Retinal pigment epithelial cell (primary cell): ENCODE measurements around the gene TMEM126A.

Experiments
- DNase-seq: peaks from one replicate; pipeline ENCODE4 v3.0.0-alpha.2; 2010; ENCODE audit warnings: low read depth
- H3K4me3 ChIP-seq: 2 replicates; pipeline ENCODE4 v1.5.1; 2011; ENCODE audit warnings: mild to moderate bottlenecking, low read length, control low read depth, moderate library complexity
- TF ChIP-seq, protein P1 (sequence below): conservative IDR thresholded peaks from 2 replicates; pipeline ENCODE4 v1.5.1; 2011; ENCODE audit warnings: low read depth, low read length, control low read depth, inconsistent platforms

Gene TMEM126A

DNA sequence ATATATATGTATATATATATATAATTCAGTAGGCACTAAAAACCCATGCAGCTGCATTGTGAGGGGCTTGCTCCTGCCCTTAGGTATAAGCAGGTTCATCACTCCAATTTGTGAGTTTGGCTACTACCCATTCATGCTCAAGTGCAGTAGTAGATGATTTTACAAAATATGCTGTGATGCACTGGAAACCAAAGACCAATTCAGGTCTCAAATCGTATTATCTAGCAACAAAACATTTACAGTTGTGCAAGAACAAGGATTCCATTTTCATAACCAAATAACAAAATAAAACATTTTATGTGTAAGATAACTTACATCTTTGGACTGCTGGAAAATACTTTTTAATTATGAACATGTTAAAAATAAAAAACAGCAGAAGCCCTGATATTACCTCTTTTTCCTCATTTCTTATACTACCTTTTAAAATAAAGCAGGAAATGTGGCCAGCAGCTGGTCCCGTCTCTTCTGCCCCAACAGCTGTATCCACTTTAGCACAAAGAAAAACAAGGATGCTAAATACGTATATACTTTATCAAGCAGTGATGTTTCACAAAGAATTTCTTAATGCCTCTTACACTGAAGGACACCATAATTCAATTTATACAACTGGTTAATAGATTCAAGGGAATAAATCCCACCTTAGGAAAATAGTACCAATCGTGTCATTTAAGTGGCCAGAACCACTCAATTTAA, 14.4 kb downstream of the TMEM126A start:
- peak overlapping the region; percentile 79 for H3K4me3 ChIP-seq
- no peak for DNase-seq
- TF ChIP-seq, protein P1, sequence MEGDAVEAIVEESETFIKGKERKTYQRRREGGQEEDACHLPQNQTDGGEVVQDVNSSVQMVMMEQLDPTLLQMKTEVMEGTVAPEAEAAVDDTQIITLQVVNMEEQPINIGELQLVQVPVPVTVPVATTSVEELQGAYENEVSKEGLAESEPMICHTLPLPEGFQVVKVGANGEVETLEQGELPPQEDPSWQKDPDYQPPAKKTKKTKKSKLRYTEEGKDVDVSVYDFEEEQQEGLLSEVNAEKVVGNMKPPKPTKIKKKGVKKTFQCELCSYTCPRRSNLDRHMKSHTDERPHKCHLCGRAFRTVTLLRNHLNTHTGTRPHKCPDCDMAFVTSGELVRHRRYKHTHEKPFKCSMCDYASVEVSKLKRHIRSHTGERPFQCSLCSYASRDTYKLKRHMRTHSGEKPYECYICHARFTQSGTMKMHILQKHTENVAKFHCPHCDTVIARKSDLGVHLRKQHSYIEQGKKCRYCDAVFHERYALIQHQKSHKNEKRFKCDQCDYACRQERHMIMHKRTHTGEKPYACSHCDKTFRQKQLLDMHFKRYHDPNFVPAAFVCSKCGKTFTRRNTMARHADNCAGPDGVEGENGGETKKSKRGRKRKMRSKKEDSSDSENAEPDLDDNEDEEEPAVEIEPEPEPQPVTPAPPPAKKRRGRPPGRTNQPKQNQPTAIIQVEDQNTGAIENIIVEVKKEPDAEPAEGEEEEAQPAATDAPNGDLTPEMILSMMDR = no peak

DNA sequence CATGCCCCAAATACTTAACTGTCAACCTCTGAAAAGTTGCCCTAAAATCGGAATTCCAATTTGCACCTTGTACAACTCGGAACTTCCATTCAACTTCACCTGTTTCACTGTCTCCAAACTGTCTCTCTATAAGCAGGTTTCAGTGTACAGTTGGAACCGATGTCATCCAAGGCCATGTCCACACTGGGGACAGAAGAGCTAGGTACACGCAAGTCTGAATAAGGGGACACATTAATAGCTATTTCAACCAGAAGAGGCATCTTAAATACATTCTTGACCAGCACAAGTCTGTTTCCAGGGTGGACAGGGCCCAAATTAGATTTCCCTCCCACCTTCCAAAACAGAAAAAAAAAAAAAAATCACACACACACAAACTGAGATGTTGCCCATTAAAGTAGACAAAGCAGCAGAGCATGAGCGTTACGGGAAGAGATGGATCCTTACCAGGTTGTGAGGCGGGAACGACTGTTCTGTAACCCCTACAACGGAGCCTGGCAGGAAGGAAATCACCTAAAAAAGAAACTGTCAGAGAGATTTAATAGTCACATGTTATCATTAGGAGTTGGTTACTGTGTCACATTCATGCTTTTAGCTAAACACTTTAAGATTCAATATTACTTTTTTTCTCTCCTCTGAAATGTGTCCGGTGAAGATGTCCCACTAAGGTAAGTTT, 15.4 kb downstream of the TMEM126A start:
- peak overlapping the region; percentile 79 for H3K4me3 ChIP-seq
- TF ChIP-seq, protein P1 = no peak
- no peak for DNase-seq

DNA sequence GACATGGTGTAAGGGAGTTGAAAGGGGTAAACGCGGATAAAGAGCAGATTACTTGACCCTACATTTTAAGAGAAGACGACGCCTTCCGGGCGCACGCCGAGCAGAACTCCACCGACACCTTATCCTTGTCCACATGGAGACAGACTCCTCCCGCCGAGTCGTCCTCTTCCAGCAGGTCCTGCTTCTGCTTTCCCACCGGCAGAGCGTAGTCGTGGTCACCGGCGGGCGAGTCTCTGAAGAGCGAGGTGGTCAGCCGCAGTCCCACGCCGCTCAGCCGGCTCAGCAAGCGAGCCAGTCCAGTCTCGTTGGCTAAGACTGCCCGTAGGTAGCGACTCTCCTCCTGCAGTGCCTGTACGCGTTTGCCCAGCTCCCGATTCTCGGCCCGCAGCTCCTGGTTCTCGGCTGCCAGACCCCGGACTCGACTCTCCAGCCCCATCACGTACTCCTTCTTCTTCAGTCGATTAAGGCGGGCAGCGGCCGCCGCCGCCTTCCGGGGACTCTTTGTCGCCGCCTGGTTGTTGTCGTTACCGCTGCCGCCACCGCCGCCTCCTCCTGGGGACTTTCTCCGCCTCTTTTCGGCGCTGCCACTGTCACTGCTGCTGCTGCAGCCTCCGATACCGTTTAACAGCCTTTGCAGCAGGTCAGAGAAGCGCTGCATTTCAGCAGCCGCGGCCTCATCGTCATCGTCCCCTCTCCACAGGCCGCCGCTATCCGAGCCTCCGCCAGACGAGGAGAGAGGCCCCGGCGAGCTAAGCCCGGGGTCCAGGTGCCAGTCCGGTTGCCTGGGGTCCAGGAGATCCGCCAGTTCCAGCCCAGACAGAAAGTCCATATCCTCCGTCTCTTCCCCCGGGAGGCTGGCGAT, 16.2 kb downstream of the TMEM126A start:
- TF ChIP-seq, protein P1 = peak; percentile 44
- no peak for DNase-seq
- peak overlapping the region; percentile 79 for H3K4me3 ChIP-seq

DNA sequence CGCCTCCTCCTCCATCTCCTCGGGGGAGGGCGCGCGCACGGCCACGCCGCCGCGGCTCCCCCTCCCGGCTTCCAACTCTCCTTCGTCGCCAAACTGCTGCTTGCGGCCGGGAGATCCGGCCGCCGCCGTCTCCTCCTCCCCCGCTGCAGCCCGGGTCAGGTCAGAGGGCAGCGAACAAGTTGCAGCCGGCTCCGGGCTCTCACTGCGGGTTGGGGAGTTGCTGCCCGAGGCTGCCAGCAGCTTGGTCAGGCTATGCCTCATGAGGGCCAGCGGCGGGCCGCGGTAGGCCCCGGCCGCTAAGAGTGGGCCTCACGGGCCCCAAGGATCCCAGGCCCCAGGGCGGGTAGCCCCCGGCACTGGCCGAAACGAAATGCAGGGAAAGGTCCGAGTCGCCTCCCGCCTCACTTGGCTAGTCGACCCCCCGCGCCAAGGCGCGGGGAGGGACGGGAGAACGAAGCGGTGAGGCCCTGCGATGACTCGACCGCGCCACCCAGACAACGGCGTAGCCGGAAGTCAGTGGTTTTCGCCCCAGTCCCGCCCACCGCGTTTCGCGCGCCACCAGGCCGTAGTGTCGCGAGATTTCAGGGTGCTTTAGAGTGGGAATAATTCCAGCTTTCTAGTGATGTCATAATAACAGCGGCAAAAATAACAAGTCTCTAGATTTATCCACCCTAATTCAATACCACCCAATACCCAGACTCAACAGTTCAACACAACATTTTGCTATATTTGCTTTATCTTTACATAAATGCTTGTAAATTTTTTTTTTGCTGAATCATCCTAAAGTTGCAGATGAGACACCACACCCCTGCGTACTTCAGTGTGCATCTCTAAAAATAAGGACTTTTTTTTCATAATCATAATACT, 17.1 kb downstream of the TMEM126A start, which contains the start of gene CREBZF:
Gene CREBZF, minus strand, starts transcription at position 515 of the 867 bp plus-strand sequence. Its CDS starts 254 bp downstream, at position 261.
- TF ChIP-seq, protein P1 = no peak
- peak within 1 kb of the TSS; percentile 79 for H3K4me3 ChIP-seq
- peak; percentile 75 for DNase-seq

DNA sequence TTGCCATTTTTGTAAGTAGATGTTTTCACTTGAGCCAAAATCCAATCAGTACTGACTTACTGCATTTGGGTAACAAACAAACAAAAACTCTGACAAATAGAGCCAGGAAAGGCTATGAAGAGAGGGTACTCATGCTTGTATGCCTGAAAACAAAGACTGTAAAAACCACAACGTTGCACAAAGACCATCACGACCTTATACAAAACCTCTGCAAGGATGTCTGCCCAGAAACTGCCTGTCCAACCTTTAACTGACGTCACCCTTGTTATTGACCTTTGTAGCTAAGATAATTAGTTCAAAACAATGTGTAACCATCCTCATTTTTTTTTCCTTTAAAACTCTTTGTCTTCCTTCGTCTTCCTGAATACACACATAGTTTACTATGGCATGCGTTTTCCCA, 18.0 kb downstream of the TMEM126A start:
- no peak overlapping the region for H3K4me3 ChIP-seq
- TF ChIP-seq, protein P1 = no peak
- DNase-seq = no peak

DNA sequence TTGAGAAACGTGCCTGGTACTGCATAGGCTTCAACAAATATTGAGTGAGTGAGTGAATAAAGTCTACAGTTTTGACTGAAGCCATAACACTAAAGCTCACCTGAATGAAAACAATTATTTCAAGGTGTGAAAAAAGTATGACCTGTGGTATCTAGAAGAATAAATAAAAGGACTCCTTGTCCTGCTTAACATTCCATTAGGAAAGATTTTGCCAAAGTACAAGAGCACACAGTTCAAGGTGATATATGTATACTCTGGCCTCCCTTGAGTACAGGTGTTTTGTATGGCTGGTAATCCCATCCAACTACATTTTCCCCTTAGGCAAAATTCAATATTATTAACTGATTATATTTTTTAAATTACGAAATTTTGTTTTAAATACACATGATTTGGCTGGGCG, 18.9 kb downstream of the TMEM126A start:
- TF ChIP-seq, protein P1 = no peak
- H3K4me3 ChIP-seq = no peak overlapping the region
- no peak for DNase-seq
